Measurements from ENCODE around the gene COL5A1.

COL5A1 gene

DNA sequence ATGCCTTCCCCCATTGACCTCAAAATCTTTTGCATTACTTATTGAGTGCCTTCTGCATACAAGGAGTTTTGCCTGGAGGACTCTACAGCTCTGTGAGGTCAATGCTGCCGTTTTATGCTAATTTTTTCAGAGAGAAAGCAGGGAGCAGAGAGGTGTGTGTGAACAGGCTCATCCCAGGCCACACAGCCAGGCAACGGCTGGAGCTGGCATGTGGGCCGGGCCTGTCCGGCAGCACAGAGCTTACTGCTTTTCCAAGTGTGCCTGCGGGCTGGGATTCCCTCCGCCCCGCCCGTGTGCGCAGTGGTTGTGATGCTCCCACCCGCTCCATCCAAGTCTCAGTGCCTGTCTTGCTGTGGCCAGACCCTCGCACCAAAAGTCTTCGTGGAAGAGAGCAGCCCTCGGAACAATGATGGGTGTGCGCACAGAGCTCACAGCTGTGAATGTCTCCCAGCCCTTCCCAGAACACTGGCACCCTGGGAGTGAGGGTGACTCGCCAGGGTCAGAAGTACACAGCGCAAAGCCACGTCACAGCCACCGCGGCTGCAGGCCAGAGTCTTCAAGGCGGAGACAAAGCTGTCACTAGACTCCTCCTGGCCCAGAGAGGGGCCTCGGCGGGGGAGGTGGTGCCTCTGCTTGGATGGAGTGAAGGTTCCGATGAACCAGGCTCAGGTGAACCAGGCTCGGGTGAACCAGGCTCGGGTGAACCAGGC lies 82.8 kb downstream of the COL5A1 start:
- H3K9ac ChIP-seq (ENCODE audit: low read length) = no peak overlapping the region
- no peak overlapping the region for H3K27ac ChIP-seq (ENCODE audit: low read length)
- no peaks in the 10 kb centered on the region for H3K36me3 ChIP-seq (replicated peaks; ENCODE audit: low read depth, low read length)
- no peaks in the 10 kb centered on the region for H4K20me1 ChIP-seq (ENCODE audit: insufficient read depth, low read length)
- TF ChIP-seq EZH2phosphoT487 (IDR thresholded peaks at IDR 0.05; ENCODE audit: low read depth) = no peak
- no peak for TF ChIP-seq CTCF (IDR thresholded peaks at IDR 0.05; ENCODE audit: low read depth, low read length)
- no peaks in the 10 kb centered on the region for H3K79me2 ChIP-seq (ENCODE audit: low read length)
- H2AFZ ChIP-seq (ENCODE audit: low read depth, low read length) = no peak overlapping the region
- no peak overlapping the region for H3K4me3 ChIP-seq (ENCODE audit: low read length)
- H3K9me3 ChIP-seq (ENCODE audit: insufficient read depth, low read length) = no peaks in the 10 kb centered on the region
- H3K27me3 ChIP-seq (ENCODE audit: low read depth, low read length) = 0 out of 2 replicates have a peak, but pooled peaks cover 3% of the 10 kb centered on the region
- H3K4me2 ChIP-seq (ENCODE audit: low read length) = no peak overlapping the region
- peaks cover 9% of the 10 kb centered on the region for H3K4me1 ChIP-seq (ENCODE audit: low read length)

GRCh38 chr9:134724912-134725604 lies 83.5 kb downstream of the COL5A1 start:
- no peak overlapping the region for H3K4me2 ChIP-seq (ENCODE audit: low read length)

GRCh38 chr9:134725605-134725940 lies 84.0 kb downstream of the COL5A1 start:
- H4K20me1 ChIP-seq (ENCODE audit: insufficient read depth, low read length) = no peaks in the 10 kb centered on the region
- no peak overlapping the region for H3K27ac ChIP-seq (ENCODE audit: low read length)
- H3K9me3 ChIP-seq (ENCODE audit: insufficient read depth, low read length) = no peaks in the 10 kb centered on the region
- peaks cover 9% of the 10 kb centered on the region for H3K4me1 ChIP-seq (ENCODE audit: low read length)
- 0 out of 2 replicates have a peak, but pooled peaks cover 3% of the 10 kb centered on the region for H3K27me3 ChIP-seq (ENCODE audit: low read depth, low read length)
- no peak overlapping the region for H2AFZ ChIP-seq (ENCODE audit: low read depth, low read length)
- TF ChIP-seq CTCF (IDR thresholded peaks at IDR 0.05; ENCODE audit: low read depth, low read length) (no peak), EZH2phosphoT487 (IDR thresholded peaks at IDR 0.05; ENCODE audit: low read depth) (no peak)
- H3K4me3 ChIP-seq (ENCODE audit: low read length) = no peak overlapping the region
- H3K4me2 ChIP-seq (ENCODE audit: low read length) = no peak overlapping the region
- H3K36me3 ChIP-seq (replicated peaks; ENCODE audit: low read depth, low read length) = no peaks in the 10 kb centered on the region
- no peak overlapping the region for H3K9ac ChIP-seq (ENCODE audit: low read length)
- no peaks in the 10 kb centered on the region for H3K79me2 ChIP-seq (ENCODE audit: low read length)

More at GRCh38 chr9:134724912-134725604, 83.5 kb downstream of the COL5A1 start:
- Histone ChIP-seq H3K79me2 (ENCODE audit: low read length) (no peaks in the 10 kb centered on the region), H4K20me1 (ENCODE audit: insufficient read depth, low read length) (no peaks in the 10 kb centered on the region), H3K27ac (ENCODE audit: low read length) (no peak overlapping the region), H2AFZ (ENCODE audit: low read depth, low read length) (no peak overlapping the region), H3K9me3 (ENCODE audit: insufficient read depth, low read length) (no peaks in the 10 kb centered on the region), H3K4me3 (ENCODE audit: low read length) (no peak overlapping the region), H3K36me3 (replicated peaks; ENCODE audit: low read depth, low read length) (no peaks in the 10 kb centered on the region), H3K9ac (ENCODE audit: low read length) (no peak overlapping the region), H3K4me1 (ENCODE audit: low read length) (peaks cover 9% of the 10 kb centered on the region), H3K27me3 (ENCODE audit: low read depth, low read length) (0 out of 2 replicates have a peak, but pooled peaks cover 3% of the 10 kb centered on the region)
- TF ChIP-seq CTCF (IDR thresholded peaks at IDR 0.05; ENCODE audit: low read depth, low read length) = no peak
- TF ChIP-seq EZH2phosphoT487 (IDR thresholded peaks at IDR 0.05; ENCODE audit: low read depth) = no peak

DNA sequence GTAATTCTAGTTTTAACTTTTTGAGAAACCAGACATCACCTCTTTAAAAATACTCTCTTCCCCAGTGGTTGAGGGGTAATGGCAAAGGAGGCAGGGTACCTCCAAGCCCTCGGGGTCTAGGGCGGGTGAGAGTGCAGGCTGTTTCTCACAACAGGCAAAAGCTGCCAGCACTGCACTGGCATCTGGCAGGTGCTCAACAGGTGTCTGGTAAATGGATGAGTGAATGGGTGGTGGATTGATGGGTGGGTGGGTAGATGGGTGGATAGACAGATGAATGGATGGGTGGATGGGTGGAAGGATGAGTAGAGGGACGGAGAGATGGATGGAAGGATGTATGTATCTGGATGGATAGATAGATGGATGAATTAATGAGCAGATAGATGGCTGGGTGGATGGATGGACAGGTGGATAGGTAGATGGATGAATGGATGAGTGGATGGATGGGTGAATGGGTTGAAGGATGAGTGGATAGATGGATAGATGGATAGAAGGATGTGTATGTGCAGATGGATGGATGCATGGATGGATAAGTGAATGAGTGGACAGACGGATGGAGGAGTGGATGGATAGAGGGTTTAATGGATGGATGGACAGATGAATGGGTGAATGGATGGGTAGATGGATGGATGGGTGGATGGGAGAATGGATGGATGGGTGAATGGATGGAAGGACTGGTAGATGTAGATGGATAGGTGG lies 84.6 kb downstream of the COL5A1 start:
- peaks cover 9% of the 10 kb centered on the region for H3K4me1 ChIP-seq (ENCODE audit: low read length)
- no peak overlapping the region for H3K4me2 ChIP-seq (ENCODE audit: low read length)
- H4K20me1 ChIP-seq (ENCODE audit: insufficient read depth, low read length) = no peaks in the 10 kb centered on the region
- H3K9ac ChIP-seq (ENCODE audit: low read length) = no peak overlapping the region
- H3K9me3 ChIP-seq (ENCODE audit: insufficient read depth, low read length) = no peaks in the 10 kb centered on the region
- no peak for TF ChIP-seq CTCF (IDR thresholded peaks at IDR 0.05; ENCODE audit: low read depth, low read length)
- TF ChIP-seq EZH2phosphoT487 (IDR thresholded peaks at IDR 0.05; ENCODE audit: low read depth) = no peak
- no peak overlapping the region for H3K4me3 ChIP-seq (ENCODE audit: low read length)
- no peaks in the 10 kb centered on the region for H3K79me2 ChIP-seq (ENCODE audit: low read length)
- H3K27ac ChIP-seq (ENCODE audit: low read length) = no peak overlapping the region
- 0 out of 2 replicates have a peak, but pooled peaks cover 3% of the 10 kb centered on the region for H3K27me3 ChIP-seq (ENCODE audit: low read depth, low read length)
- no peak overlapping the region for H2AFZ ChIP-seq (ENCODE audit: low read depth, low read length)
- no peaks in the 10 kb centered on the region for H3K36me3 ChIP-seq (replicated peaks; ENCODE audit: low read depth, low read length)
